H9 (cell line): ENCODE results near the gene TMEM50B. TPM values are rescaled to one million over a fixed set of nuclear protein-coding genes. Genes with fewer than 3 reads are reported as not detected.
A peak's percentile ranks its signal among the peaks of the same experiment; 100 is the strongest.
"Not testable (repeated sequence)": the region's sequence is repeated elsewhere in the genome, so short reads cannot be mapped to it uniquely, and the experiment has no call there.

Experiments
- DNase-seq: peaks from one replicate; pipeline ENCODE4 v3.0.0-alpha.2; 2017
- H2AFZ ChIP-seq: one replicate; pipeline ENCODE4 v1.6.1; 2013; ENCODE audit warnings: mild to moderate bottlenecking, low read length, control low read depth, moderate library complexity
- H2AK5ac ChIP-seq: 2 replicates; pipeline ENCODE4 v1.6.1; 2013; ENCODE audit warnings: low read length, control low read depth, mixed read lengths; ENCODE audit not compliant: insufficient read length
- H2BK120ac ChIP-seq: one replicate; pipeline ENCODE4 v1.6.1; 2013; ENCODE audit warnings: low read depth, mild to moderate bottlenecking, low read length, control low read depth, inconsistent platforms; ENCODE audit not compliant: poor library complexity, severe bottlenecking
- H2BK12ac ChIP-seq: 2 replicates; pipeline ENCODE4 v1.6.1; 2013; ENCODE audit warnings: low read length, control low read depth, mixed read lengths, low read depth; ENCODE audit not compliant: insufficient read length
- H2BK15ac ChIP-seq: 2 replicates; pipeline ENCODE4 v1.6.1; 2013; ENCODE audit warnings: low read depth, low read length, control low read depth
- H2BK20ac ChIP-seq: one replicate; pipeline ENCODE4 v1.6.1; 2013; ENCODE audit warnings: low read depth, mild to moderate bottlenecking, low read length, control low read depth, inconsistent platforms; ENCODE audit not compliant: poor library complexity, severe bottlenecking
- H2BK5ac ChIP-seq: 2 replicates; pipeline ENCODE4 v1.6.1; 2013; ENCODE audit warnings: low read length, control low read depth, mixed read lengths; ENCODE audit not compliant: insufficient read length
- H3K14ac ChIP-seq: 2 replicates; pipeline ENCODE4 v1.6.1; 2013; ENCODE audit warnings: low read length, control low read depth; ENCODE audit not compliant: insufficient read depth
- H3K18ac ChIP-seq: 2 replicates; pipeline ENCODE4 v1.6.1; 2013; ENCODE audit warnings: low read depth, mild to moderate bottlenecking, mixed read lengths, low read length, control low read depth; ENCODE audit not compliant: insufficient read length
- H3K23ac ChIP-seq: 2 replicates; pipeline ENCODE4 v1.6.1; 2013; ENCODE audit warnings: low read length, control low read depth, mixed read lengths, low read depth; ENCODE audit not compliant: insufficient read length
- H3K23me2 ChIP-seq: 2 replicates; pipeline ENCODE4 v1.6.1; 2013; ENCODE audit warnings: low read depth, mild to moderate bottlenecking, mixed read lengths, low read length, control low read depth; ENCODE audit not compliant: insufficient read length, poor library complexity, severe bottlenecking
- H3K27ac ChIP-seq: 2 replicates; pipeline ENCODE4 v1.5.1; 2013; ENCODE audit warnings: low read length, control low read depth, mixed read lengths, low read depth; ENCODE audit not compliant: insufficient read length
- H3K27me3 ChIP-seq: 2 replicates; pipeline ENCODE4 v1.6.1; 2013; ENCODE audit warnings: low read length, control low read depth, inconsistent platforms; ENCODE audit not compliant: insufficient read depth
- H3K4ac ChIP-seq: 2 replicates; pipeline ENCODE4 v1.6.1; 2013; ENCODE audit warnings: low read depth, mild to moderate bottlenecking, control low read depth, inconsistent platforms, low read length, moderate library complexity
- H3K4me1 ChIP-seq: 2 replicates; pipeline ENCODE4 v1.6.1; 2013; ENCODE audit warnings: low read length, control low read depth, inconsistent platforms; ENCODE audit not compliant: insufficient read depth
- H3K4me2 ChIP-seq: 2 replicates; pipeline ENCODE4 v1.6.1; 2013; ENCODE audit warnings: low read length, control low read depth, mixed read lengths; ENCODE audit not compliant: insufficient read length, insufficient read depth
- H3K56ac ChIP-seq: 2 replicates; pipeline ENCODE4 v1.6.1; 2013; ENCODE audit warnings: low read depth, mild to moderate bottlenecking, mixed read lengths, low read length, control low read depth; ENCODE audit not compliant: insufficient read length
- H3K79me1 ChIP-seq: 2 replicates; pipeline ENCODE4 v1.6.1; 2013; ENCODE audit warnings: low read depth, mild to moderate bottlenecking, moderate library complexity, low read length, control low read depth, inconsistent platforms; ENCODE audit not compliant: insufficient read depth, poor library complexity, severe bottlenecking
- H3K79me2 ChIP-seq: 2 replicates; pipeline ENCODE4 v1.6.1; 2013; ENCODE audit warnings: low read length, control low read depth, inconsistent platforms; ENCODE audit not compliant: insufficient read depth
- H3K9ac ChIP-seq: 2 replicates; pipeline ENCODE4 v1.6.1; 2013; ENCODE audit warnings: low read length, control low read depth, mixed read lengths; ENCODE audit not compliant: insufficient read length; ENCODE audit errors: extremely low read depth
- H3K9me3 ChIP-seq: one replicate; pipeline ENCODE4 v1.6.1; 2013; ENCODE audit warnings: low read depth, low read length, inconsistent platforms; ENCODE audit not compliant: control insufficient read depth
- H3T11ph ChIP-seq: one replicate; pipeline ENCODE4 v1.6.1; 2013; ENCODE audit warnings: mild to moderate bottlenecking, low read length, control low read depth, inconsistent platforms
- H4K20me1 ChIP-seq: one replicate; pipeline ENCODE4 v1.6.1; 2013; ENCODE audit not compliant: control insufficient read depth, insufficient read length, insufficient read depth
- H4K5ac ChIP-seq: 2 replicates; pipeline ENCODE4 v1.6.1; 2013; ENCODE audit warnings: low read depth, mild to moderate bottlenecking, mixed read lengths, low read length, control low read depth; ENCODE audit not compliant: insufficient read length
- H4K8ac ChIP-seq: replicated peaks from 2 replicates; pipeline ENCODE4 v1.6.1; 2013; ENCODE audit warnings: low read length, control low read depth, mixed read lengths, low read depth; ENCODE audit not compliant: insufficient read length
- H4K91ac ChIP-seq: 2 replicates; pipeline ENCODE4 v1.6.1; 2013; ENCODE audit warnings: low read depth, mild to moderate bottlenecking, moderate library complexity, mixed read lengths, low read length, control low read depth; ENCODE audit not compliant: insufficient read length
- H3K27ac Mint-ChIP-seq, 3 experiments: 2 replicates in 2 of 3; 3 replicates in 1 of 3; pipeline ENCODE4 v1.8.0; 2020 to 2021; ENCODE audit warnings: mixed read lengths in 3 of 3, mild to moderate bottlenecking in 1 of 3, moderate library complexity in 1 of 3
- H3K27me3 Mint-ChIP-seq: 2 replicates; pipeline ENCODE4 v1.8.0; 2021; ENCODE audit warnings: low read depth, mild to moderate bottlenecking, moderate library complexity, mixed read lengths
- H3K36me3 Mint-ChIP-seq, 3 experiments: 2 replicates in 2 of 3; 3 replicates in 1 of 3; pipeline ENCODE4 v1.8.0; 2020 to 2021; ENCODE audit warnings: low read depth in 3 of 3, mixed read lengths in 3 of 3; ENCODE audit not compliant: insufficient read depth in 1 of 3
- H3K4me1 Mint-ChIP-seq, 2 experiments: 2 replicates each; pipeline ENCODE4 v1.8.0; 2020; ENCODE audit warnings: mixed read lengths in 2 of 2
- H3K4me3 Mint-ChIP-seq, 2 experiments: 2 replicates in 1 of 2; 3 replicates in 1 of 2; pipeline ENCODE4 v1.8.0; 2020 to 2021; ENCODE audit warnings: mild to moderate bottlenecking in 2 of 2, mixed read lengths in 2 of 2, moderate library complexity in 1 of 2
- H3K9me3 Mint-ChIP-seq, 2 experiments: 2 replicates in 1 of 2; 3 replicates in 1 of 2; pipeline ENCODE4 v1.8.0; 2020; ENCODE audit warnings: mild to moderate bottlenecking in 2 of 2, mixed read lengths in 2 of 2, moderate library complexity in 1 of 2
- CTCF ChIP-seq: fragments of 200-600 bp; sonication (generic); conservative IDR thresholded peaks from 3 replicates; pipeline ENCODE4 v1.8.0; 2021; ENCODE audit warnings: antibody characterized with exemption, mild to moderate bottlenecking
- WGBS: extraction: QIAGEN DNeasy Blood & Tissue Kit; methylation state at CpG from one replicate; pipeline ENCODE4 v1.1.7; 2013; ENCODE audit warnings: missing lambda C conversion rate, low lambda C conversion rate, mixed read lengths; ENCODE audit not compliant: insufficient read length; ENCODE audit errors: extremely low coverage; 5-methylcytosine and 5-hydroxymethylcytosine counted together
- total RNA-seq: library from RNA; stranded (reverse); gene quantifications from 2 replicates; pipeline ENCODE4 v1.2.1, GENCODE V29; 2021

The TMEM50B gene
- total RNA-seq, 1 experiment from 2014 or later, result 17.6 TPM

- peaks cover 7 to 41% (median 38%) of the 10 kb centered on the region in 3 experiments; a peak in 6 of 7 replicates for H3K36me3 Mint-ChIP-seq
- H2AFZ ChIP-seq, result no peak overlapping the region
- H3K27ac ChIP-seq, result no peak overlapping the region
- no peak overlapping the region for H3K56ac ChIP-seq
- H2BK15ac ChIP-seq, result no peak overlapping the region
- no peak overlapping the region for H2BK5ac ChIP-seq
- no peak overlapping the region for H3T11ph ChIP-seq
- no peak overlapping the region for H2BK20ac ChIP-seq
- no peak overlapping the region for H2AK5ac ChIP-seq
- H3K9me3 ChIP-seq, result no peaks in the 10 kb centered on the region
- no peak overlapping the region for H3K4ac ChIP-seq
- H3K23me2 ChIP-seq, result no peaks in the 10 kb centered on the region
- no peaks in the 10 kb centered on the region for H4K20me1 ChIP-seq
- H3K14ac ChIP-seq, result no peak overlapping the region; the same call in 1 of the 2 replicates
- peaks cover 5% of the 10 kb centered on the region for H3K79me1 ChIP-seq
- peaks cover 20 to 25% of the 10 kb centered on the region in 2 experiments for H3K4me1 Mint-ChIP-seq
- TF ChIP-seq CTCF, result no peak
- H3K4me1 ChIP-seq, result peaks cover 8% of the 10 kb centered on the region; the same call in 1 of the 2 replicates
- H3K9ac ChIP-seq, result no peak overlapping the region
- H3K4me2 ChIP-seq, result no peak overlapping the region
- H4K8ac ChIP-seq, result no peak overlapping the region
- no peak overlapping the region for H3K18ac ChIP-seq
- WGBS, result no CpG with 5 or more reads among the region's 9 CpGs
- no peak overlapping the region for H3K4me3 Mint-ChIP-seq
- H3K79me2 ChIP-seq, result peaks cover 5% of the 10 kb centered on the region; the same call in 1 of the 2 replicates
- H3K27ac Mint-ChIP-seq, result peak overlapping the region; percentile 9 to 85 (median 49); a peak in 6 of 7 replicates
- no peaks in the 10 kb centered on the region for H3K27me3 ChIP-seq
- no peak overlapping the region for H3K23ac ChIP-seq
- H3K9me3 Mint-ChIP-seq, result no peaks in the 10 kb centered on the region
- H4K5ac ChIP-seq, result no peak overlapping the region
- peak; percentile 41 for DNase-seq
- H2BK12ac ChIP-seq, result no peak overlapping the region
- H3K27me3 Mint-ChIP-seq, result no peaks in the 10 kb centered on the region
- no peak overlapping the region for H4K91ac ChIP-seq
- H2BK120ac ChIP-seq, result no peak overlapping the region
These were observed 66.8 kb downstream of the TMEM50B start for GRCh38 chr21:33412832-33413519.

- not testable (repeated sequence) for H3K79me1 ChIP-seq, H3K4me2 ChIP-seq, H3K4ac ChIP-seq, H3K23ac ChIP-seq, H4K91ac ChIP-seq, H3K23me2 ChIP-seq, H2BK20ac ChIP-seq, H2AK5ac ChIP-seq, H2BK120ac ChIP-seq, H2BK12ac ChIP-seq, H3K56ac ChIP-seq, H2BK5ac ChIP-seq, H3K27me3 Mint-ChIP-seq, DNase-seq, H4K8ac ChIP-seq, H2AFZ ChIP-seq, H4K20me1 ChIP-seq, H3K79me2 ChIP-seq, H3T11ph ChIP-seq, H4K5ac ChIP-seq, H3K27me3 ChIP-seq, H3K9me3 ChIP-seq, H3K4me3 Mint-ChIP-seq, H3K27ac ChIP-seq, H3K18ac ChIP-seq, H2BK15ac ChIP-seq, H3K9ac ChIP-seq, H3K14ac ChIP-seq, H3K9me3 Mint-ChIP-seq, H3K4me1 ChIP-seq
- no CpG with 5 or more reads among the region's 12 CpGs for WGBS
- peaks cover 5 to 38% (median 34%) of the 10 kb centered on the region in 3 experiments; a peak in 6 of 7 replicates for H3K36me3 Mint-ChIP-seq
- peak overlapping the region in 2 of 3 experiments; percentile 5 to 85; a peak in 1 of 7 replicates for H3K27ac Mint-ChIP-seq
- peaks cover 20 to 25% of the 10 kb centered on the region in 2 experiments for H3K4me1 Mint-ChIP-seq
These were observed 67.3 kb downstream of the TMEM50B start for GRCh38 chr21:33412439-33412831.
